ENCODE data around the gene DCPS.

DNA sequence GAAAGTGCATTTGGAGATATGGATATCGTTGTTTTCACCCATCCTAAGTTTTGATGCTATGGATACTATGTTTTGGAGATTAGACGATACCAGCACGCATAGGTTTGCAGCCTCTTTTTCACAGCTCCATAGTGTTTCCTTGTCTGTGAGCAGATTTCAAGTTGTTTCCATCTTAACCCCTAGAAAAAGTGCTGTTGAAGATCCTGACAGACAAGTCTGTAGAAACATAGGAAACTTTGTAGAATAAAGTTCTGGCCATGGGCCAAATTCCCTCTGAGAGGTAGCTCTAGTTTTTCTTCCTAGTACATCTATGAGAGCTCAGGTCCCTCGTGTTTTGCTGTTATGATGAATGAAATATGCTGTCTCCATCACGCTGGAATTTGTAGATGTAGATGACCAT is 84.0 kb downstream of the DCPS start:
- TF ChIP-seq SP1 (CRISPR knock-in tag; conservative IDR thresholded peaks at IDR 0.05) (no peak), KAT7 (CRISPR knock-in tag; IDR thresholded peaks at IDR 0.05; ENCODE audit: borderline replicate concordance) (no peak), ZNF423 (CRISPR knock-in tag; IDR thresholded peaks at IDR 0.05) (no peak), TCF7 (CRISPR knock-in tag; IDR thresholded peaks at IDR 0.05; ENCODE audit: low read depth) (no peak)
- TF ChIP-seq, protein P1, sequence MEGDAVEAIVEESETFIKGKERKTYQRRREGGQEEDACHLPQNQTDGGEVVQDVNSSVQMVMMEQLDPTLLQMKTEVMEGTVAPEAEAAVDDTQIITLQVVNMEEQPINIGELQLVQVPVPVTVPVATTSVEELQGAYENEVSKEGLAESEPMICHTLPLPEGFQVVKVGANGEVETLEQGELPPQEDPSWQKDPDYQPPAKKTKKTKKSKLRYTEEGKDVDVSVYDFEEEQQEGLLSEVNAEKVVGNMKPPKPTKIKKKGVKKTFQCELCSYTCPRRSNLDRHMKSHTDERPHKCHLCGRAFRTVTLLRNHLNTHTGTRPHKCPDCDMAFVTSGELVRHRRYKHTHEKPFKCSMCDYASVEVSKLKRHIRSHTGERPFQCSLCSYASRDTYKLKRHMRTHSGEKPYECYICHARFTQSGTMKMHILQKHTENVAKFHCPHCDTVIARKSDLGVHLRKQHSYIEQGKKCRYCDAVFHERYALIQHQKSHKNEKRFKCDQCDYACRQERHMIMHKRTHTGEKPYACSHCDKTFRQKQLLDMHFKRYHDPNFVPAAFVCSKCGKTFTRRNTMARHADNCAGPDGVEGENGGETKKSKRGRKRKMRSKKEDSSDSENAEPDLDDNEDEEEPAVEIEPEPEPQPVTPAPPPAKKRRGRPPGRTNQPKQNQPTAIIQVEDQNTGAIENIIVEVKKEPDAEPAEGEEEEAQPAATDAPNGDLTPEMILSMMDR (IDR thresholded peaks at IDR 0.05): no peak
- TF ChIP-seq, protein P2, sequence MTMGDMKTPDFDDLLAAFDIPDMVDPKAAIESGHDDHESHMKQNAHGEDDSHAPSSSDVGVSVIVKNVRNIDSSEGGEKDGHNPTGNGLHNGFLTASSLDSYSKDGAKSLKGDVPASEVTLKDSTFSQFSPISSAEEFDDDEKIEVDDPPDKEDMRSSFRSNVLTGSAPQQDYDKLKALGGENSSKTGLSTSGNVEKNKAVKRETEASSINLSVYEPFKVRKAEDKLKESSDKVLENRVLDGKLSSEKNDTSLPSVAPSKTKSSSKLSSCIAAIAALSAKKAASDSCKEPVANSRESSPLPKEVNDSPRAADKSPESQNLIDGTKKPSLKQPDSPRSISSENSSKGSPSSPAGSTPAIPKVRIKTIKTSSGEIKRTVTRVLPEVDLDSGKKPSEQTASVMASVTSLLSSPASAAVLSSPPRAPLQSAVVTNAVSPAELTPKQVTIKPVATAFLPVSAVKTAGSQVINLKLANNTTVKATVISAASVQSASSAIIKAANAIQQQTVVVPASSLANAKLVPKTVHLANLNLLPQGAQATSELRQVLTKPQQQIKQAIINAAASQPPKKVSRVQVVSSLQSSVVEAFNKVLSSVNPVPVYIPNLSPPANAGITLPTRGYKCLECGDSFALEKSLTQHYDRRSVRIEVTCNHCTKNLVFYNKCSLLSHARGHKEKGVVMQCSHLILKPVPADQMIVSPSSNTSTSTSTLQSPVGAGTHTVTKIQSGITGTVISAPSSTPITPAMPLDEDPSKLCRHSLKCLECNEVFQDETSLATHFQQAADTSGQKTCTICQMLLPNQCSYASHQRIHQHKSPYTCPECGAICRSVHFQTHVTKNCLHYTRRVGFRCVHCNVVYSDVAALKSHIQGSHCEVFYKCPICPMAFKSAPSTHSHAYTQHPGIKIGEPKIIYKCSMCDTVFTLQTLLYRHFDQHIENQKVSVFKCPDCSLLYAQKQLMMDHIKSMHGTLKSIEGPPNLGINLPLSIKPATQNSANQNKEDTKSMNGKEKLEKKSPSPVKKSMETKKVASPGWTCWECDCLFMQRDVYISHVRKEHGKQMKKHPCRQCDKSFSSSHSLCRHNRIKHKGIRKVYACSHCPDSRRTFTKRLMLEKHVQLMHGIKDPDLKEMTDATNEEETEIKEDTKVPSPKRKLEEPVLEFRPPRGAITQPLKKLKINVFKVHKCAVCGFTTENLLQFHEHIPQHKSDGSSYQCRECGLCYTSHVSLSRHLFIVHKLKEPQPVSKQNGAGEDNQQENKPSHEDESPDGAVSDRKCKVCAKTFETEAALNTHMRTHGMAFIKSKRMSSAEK (CRISPR knock-in tag; IDR thresholded peaks at IDR 0.05; ENCODE audit: borderline replicate concordance): no peak
- TF ChIP-seq, protein P3, sequence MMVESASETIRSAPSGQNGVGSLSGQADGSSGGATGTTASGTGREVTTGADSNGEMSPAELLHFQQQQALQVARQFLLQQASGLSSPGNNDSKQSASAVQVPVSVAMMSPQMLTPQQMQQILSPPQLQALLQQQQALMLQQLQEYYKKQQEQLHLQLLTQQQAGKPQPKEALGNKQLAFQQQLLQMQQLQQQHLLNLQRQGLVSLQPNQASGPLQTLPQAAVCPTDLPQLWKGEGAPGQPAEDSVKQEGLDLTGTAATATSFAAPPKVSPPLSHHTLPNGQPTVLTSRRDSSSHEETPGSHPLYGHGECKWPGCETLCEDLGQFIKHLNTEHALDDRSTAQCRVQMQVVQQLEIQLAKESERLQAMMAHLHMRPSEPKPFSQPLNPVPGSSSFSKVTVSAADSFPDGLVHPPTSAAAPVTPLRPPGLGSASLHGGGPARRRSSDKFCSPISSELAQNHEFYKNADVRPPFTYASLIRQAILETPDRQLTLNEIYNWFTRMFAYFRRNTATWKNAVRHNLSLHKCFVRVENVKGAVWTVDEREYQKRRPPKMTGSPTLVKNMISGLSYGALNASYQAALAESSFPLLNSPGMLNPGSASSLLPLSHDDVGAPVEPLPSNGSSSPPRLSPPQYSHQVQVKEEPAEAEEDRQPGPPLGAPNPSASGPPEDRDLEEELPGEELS (CRISPR knock-in tag; IDR thresholded peaks at IDR 0.05): no peak
